Measurements from ENCODE around the gene IL4R.

- TF ChIP-seq CTCF (conservative IDR thresholded peaks at IDR 0.05), result no peak
- TF ChIP-seq ZFX (IDR thresholded peaks at IDR 0.05), result no peak
Measured at GRCh38 chr16:27332105-27332504, 18.3 kb downstream of the IL4R start.

Data from C4-2B (cell line).